ENCODE results near the gene GALNT9.
"Not testable (repeated sequence)": the region's sequence is repeated elsewhere in the genome, so short reads cannot be mapped to it uniquely, and the experiment has no call there.

Gene GALNT9

DNA sequence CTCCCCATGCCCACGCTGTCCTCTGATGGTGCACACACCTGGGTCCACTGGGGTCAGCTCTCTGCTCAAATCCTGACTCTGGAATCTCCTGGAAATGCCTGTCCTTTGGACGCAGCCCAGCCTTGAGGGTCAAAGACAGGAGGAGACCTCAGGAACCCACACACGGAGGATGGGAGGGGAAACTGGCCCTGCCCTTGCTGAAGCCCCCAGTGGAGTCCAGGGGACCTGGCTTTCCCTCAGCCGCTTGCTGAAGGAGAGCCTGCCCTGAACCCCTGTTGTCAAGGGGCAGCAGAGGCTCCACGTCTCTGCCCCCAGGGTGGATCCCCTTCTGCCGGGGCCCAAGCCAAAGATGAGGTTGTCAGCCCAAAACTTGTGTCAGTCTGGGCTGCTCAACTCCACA is 16.9 kb downstream of the GALNT9 start:
- DNase-seq (ENCODE audit: low spot score): no peak

DNA sequence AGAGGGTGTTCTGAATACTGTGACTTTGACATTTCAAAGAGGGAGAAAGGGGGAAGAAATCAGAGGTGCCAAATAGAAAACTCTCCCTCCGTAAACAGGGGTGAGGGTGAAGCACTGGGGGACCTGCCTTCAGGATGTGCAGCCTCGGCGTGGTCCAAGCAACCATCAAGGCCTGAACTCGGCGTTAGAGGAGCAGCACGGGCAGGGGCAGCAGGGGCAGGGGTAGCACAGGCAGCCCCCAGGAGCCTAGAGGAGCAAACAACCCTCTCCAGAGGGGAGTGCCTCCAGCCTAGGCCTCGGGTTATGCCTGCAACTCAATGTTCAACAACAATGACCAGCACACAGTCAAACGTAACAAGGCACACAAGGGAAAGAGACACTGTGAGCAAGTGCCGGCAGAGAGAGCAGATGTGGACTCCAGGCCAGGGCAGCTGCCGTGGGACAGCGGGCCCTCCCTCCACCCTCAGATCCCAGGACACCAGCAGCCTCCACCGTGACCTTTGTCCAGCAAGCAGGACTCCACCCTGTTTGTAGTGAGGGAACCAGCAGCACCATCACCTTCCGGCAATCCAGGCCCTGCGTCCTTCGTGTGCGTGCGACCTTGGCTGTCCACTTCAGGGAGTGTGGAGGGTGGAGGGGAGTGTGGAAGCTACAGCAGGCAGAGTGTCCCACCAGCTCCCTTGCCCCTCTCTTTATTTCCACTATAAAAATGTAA is 18.0 kb downstream of the GALNT9 start:
- no peak for DNase-seq (ENCODE audit: low spot score)

DNA sequence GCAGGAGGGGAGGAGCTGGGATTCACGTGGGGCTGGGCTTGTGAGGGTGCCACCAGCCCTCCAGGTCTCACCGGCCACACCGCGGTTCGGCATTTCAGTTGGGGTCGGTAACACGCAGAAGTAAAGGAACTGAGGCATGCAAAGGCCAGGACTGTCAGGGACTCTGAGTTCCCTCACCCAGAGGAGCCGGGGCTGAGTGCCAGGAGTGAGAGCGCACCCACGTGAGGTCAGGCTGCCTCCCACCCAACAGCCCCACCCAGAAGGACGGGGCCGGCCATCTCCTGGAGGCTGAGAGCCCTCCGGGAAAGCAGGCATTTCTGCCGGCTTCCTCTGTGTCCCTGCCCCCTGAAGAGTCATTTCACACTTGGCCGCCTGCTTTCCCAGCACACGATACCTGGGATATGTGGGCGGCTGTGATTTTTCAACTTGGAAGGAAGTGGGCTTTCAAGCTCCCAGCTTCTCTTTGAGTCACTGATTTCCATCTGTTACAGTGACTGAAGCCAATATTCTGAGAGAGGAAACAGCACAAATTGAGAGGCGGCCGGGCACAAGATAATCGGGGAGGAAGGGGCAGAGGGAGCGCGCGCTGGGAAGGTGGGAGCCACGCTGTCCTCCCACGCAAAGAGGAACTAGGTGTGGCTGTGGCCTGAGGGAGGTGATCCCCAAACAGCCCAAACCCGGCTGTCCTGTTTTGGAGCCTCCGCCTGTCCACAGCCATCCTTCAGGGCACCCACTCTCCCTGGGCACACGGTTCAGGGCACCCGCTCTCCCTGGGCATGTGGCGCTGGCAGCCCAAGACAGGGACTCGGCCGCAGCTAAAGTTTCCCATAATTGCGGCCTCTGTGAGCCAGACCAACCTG is 19.0 kb downstream of the GALNT9 start:
- no peak for DNase-seq (ENCODE audit: low spot score)

DNA sequence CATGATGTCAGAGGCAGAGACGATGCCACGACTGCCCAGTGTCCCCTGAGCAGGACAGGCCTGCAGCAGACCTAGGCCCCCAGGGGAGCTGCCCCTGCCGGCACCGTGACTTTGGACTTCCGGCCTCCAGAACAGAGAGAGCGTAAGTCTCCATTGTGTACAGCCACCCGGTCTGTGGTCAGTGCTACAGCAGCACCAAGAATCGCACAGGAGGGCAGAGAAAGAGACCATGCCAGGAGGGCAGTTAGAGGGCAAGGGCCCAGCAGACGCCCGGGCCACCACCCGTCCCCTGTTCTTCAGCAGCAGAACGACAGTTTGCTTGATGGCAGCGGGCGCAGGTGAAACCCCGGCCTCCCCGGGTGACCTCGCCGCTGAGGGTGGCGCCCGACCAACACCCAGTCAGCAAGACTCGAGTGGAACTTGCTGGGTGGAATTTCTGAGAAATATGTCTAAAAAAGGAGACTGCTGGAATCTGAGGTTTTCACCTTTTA is 19.7 kb downstream of the GALNT9 start:
- no peak for DNase-seq (ENCODE audit: low spot score)

DNA sequence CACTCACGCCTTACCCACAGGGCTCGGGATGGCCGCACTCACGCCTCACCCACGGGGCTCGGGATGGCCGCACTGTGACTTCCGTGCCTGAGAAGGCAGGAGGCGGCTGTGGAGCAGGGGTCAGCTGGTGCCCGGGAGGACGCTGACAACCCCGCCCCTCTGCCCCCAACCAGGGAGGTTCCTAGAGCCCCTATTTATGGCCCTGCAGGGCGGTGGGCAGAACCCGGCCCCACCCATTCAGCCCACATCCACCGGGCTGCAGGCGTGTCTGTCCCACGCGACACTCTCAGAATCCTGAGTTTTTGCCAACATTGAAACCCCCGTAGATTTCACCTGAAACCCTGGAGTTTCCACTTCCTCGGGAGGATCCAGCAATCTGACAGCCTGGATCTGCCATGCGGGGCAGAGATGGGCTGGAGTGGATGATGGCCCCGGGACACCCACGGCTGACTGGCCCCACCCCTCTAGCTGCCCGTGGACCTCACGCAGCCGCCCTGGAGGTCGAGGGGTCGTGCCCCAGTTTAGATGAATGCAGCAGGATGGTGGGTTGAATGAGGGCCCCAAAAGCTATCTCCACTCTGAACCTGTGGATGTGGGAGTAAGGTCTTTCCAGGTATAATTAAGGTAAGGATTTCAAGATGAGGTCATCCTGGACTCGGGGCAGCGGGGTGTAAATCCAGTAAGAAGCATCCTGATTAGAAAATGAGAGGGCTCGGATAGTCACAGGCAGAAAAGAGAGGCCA is 20.4 kb downstream of the GALNT9 start:
- no peak for DNase-seq (ENCODE audit: low spot score)

DNA sequence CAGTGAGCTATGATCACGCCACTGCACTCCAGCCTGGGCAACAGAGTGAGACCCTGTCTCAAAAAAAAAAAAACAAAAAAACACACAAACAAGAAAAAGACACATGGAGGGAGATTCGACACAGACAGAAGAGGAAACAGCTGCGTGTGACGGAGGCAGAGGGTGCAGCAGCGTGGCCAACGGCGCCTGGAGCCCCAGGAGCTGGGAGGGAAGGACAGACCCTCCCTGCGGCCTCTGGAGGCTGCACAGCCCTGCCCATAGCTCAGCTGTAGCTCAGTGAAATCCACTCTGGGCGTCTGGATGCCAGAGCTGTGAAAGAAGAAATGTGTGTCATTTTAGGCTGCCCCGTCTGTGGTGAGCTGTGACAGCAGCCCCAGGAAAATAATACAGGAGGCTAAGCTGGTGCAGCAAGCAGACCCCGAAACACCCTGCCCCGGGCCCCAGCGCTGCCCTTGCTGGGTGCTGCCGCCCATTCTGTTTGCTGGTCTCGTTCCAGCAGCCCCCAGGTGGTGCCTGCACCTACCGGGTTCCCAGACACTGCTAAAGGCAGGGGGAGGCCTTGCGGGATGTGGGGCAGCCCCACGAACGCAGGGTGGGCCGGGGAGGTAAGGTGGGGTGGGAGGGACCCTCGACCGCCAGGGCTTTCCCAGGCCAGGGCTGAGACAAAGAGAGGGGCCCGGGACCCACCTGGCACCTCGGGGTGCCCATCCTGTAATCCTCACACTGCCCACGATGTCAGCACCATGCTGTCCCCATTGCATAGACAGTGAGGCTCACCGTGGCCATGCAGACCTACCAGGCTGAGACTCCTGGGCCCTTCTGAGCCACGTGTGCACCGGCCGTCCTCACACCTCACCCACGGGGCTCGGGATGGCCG is 21.2 kb downstream of the GALNT9 start:
- DNase-seq (ENCODE audit: low spot score): no peak

DNA sequence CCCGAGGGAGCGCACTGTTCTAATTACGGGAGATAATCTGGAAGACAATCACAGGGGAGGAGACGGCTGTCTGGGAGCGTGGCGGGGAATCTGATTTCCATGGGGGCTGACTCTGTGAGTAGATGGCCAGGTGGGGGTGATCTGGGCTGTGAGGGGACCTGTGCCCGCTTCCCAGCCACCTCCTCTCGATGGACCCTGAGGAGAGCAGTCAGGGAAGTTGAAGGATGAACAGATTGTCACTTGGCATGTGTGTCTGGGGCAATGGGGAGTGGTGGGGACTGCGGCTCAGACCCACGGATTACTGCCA is 22.6 kb downstream of the GALNT9 start:
- no peak for DNase-seq (ENCODE audit: low spot score)

DNA sequence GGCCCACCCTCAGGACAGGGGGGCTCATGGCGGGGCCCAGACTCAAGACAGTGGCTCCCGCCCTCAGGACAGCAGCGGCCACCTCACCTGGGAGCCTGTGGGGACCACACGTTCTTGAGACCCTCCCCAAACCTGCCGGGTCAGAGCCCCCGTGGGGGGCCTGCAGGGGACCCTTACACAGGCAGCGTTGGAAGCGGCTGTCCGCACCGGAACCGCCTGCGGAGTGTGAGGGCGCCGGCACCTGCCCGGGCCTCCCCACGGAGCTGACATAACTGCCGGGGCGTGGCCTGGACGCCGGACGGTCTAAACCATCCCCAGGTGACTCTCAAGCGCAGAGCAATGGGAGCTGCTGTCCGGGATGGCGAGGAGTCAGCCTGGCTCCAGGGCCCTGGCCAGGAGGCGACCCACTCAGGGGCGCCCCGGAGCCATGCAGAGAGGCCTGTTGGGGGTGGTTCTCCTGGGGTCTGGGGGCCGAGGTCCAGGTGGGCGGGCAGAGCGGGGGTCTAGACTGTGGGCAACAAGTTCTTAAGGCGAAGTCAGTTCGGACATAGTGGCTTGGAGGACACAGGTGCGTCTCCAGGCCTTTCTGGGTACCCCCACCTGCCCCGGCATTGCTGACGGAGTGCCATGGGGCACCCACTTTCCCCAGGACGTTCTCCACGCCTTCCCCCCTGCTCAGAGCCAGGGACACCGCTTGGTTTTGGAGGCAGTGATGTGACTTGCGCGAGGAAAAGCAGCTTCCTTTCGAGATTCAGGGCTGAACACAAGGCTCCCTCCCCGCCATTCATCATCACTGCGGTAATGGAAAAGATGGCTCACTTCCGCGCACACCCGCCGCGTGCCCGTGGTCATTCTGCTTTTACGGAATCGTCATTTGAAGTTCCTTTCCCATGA is 23.2 kb downstream of the GALNT9 start:
- DNase-seq (ENCODE audit: low spot score): no peak

DNA sequence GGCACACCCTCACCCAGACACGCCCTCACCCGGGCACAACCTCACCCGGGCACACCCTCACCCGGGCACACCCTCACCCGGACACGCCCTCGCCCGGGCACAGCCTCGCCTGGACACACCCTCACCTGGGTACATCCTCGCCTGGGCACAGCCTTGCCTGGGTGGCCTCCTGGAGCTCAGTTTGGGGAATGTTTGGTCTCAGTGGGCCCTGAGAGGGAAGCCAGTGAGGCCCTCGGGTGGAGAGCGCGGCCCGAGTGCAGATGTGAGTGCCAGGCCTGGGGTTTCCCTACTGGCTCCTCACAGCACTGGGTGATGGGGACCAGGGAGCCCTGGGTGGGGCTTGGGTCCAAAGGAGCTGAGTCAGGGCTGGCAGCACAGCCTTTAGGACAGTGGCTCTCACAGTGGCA is 23.8 kb downstream of the GALNT9 start:
- no peak for DNase-seq (ENCODE audit: low spot score)

DNA sequence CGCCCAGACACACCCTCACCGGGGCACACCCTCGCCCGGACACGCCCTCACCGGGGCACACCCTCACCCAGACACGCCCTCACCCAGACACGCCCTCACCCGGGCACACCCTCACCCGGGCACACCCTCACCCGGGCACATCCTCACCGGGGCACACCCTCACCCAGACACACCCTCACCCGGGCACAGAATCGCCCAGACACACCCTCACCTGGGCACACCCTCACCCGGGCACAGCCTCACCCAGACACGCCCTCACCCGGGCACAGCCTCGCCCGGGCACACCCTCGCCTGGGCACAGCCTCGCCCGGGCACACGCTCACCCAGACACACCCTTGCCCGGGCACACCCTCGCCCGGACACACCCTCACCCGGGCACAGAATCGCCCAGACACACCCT is 24.5 kb downstream of the GALNT9 start:
- not testable (repeated sequence) for DNase-seq (ENCODE audit: low spot score)

DNA sequence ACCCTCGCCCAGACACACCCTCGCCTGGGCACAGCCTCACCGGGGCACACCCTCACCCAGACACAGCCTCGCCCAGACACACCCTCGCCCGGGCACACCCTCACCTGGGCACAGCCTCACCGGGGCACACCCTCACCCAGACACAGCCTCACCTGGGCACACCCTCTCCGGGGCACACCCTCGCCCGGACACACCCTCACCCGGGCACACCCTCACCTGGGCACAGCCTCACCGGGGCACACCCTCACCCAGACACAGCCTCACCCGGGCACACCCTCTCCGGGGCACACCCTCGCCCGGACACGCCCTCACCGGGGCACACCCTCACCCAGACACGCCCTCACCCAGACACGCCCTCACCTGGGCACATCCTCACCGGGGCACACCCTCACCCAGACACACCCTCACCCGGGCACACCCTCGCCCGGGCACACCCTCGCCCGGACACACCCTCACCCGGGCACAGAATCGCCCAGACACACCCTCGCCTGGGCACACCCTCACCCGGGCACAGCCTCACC is 25.5 kb downstream of the GALNT9 start:
- DNase-seq (ENCODE audit: low spot score): not testable (repeated sequence)

DNA sequence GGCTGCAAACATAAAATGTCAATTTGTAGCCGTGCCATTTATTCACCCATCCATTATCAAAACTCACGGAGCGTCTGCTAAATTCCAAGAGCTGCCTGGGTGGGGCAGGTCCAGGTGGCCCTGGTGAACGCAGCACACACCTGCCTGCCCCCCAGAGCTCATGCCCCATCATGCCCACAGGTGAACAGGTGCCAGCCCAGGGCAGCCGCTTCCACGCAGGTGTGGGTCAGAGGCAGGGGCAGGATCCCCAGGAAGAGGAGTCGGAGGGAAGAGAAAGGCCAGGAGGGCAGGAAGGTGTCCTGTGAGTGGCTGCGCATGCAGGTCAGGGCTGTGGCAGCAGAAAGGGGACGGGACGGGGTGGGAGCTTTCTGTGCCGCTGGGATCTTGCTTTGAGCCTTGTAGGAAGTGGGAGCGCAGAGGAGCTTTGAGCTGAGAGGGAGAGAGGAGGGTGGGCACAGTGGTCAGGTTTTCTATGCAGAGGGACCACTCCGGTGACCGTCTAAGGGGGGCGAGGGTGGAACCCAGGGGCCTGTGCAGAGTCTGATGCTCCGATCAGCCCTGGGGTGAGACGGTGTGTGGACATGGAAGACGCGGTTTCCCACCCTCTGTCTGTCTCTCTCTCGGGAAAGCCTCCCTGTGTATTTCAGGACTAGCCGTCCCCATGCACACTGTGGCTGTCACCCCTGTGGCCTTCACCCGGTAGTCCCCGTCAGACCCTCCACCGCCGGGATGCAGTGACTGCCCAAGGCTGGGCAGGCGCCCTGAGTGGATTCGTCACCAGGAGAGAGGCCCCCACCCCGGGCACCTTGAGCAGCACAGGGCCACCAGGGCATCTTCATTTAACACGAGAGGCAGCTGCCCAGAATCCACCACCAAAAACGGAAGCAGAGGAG is 26.7 kb downstream of the GALNT9 start:
- DNase-seq (ENCODE audit: low spot score): no peak

DNA sequence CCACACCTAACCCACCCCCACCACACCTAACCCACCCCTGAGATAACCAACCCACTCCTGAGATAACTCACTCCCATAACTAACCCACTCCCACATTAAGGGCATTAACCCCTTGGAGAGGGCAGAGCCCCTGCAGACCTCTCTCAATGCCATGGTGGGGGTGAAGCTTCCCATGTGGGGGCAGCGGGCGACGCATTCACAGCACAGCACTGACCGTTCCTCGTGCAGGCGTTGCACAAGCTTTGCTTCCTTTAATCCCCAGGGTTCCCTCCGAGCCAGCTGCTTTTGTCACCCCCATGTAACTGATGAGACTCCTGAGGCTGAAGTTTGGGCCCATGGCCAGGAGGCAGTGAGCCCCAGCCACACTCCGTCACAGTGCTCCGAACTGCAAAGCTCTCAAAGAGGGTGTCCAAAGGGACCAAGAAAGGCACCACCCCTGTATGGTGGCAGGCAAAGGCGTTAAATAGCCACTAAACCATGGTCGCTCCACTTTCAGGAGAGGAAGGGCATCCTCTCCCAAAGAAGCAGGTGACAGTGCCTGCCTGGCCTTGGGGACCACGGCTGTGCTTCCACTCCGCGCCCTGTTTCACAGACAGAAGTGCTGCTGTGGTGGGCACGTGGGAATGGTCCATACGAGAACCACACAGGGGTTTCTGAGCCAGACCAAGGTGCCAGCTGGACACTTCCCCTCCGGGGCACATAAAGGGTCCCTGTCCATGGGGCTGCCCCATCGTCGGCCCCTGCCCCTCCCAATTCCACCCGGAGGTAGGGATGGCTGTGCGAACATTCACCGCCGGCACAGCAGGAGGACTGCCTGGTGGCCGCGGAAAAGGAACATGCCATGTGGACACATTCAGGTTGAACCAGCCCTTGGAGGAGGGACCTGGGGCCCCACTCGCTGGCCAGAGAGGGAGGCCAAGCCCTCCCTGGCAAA is 28.3 kb downstream of the GALNT9 start:
- DNase-seq (ENCODE audit: low spot score): no peak

DNA sequence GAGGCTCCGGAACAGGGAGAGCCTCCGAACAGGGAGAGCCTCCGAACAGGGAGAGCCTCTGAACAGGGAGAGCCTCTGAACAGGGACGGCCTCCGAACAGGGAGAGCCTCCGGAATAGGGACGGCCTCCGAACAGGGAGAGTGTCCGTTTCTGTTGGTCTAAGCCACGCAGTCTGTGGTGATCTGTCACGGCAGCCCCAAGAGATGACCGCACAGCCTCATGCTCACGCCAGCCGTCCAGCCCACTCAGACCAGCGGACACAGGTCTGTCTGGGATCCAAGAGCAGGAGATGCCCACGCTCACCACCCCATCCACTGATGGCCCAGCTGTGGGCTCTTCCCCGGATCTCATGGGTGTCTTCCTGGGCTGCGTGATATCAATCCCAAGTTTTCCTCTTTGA is 33.3 kb downstream of the GALNT9 start:
- no peak for DNase-seq (ENCODE audit: low spot score)

DNA sequence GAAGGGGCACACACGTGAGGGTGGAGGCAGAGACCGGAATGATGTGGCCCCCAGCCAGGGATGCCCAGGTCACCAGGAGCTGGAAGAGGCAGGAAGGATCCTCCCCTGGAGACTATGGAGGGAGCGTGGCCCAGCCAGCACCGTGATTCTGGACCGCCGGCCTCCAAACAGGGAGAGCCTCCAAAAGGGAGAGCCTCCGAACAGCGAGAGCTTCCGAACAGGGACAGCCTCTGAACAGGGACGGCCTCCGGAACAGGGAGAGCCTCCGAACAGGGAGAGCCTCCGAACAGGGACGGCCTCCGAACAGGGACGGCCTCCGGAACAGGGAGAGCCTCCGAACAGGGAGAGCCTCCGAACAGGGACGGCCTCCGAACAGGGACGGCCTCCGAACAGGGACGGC is 33.8 kb downstream of the GALNT9 start:
- DNase-seq (ENCODE audit: low spot score): not testable (repeated sequence)

DNA sequence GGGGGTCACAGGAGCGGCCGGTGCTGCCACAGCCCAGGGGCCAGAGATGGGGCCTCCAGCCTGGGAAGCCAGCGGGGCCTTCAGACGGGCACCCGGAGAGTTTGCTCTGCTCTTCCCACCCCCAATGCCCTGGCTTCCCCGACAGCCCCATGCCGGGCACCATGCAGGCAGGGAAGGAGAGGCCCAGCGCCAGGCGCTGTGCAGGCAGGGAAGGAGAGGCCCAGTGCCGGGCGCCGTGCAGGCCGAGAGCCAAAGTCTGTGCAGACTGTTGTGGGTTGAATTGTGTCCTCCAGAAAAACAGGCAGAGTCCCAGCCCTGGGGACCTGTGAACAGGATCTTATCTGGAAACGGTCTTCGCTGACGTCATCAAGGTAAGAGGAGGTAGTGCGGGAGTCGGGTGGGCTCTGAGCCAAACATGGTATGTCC is 34.3 kb downstream of the GALNT9 start:
- DNase-seq (ENCODE audit: low spot score): no peak

DNA sequence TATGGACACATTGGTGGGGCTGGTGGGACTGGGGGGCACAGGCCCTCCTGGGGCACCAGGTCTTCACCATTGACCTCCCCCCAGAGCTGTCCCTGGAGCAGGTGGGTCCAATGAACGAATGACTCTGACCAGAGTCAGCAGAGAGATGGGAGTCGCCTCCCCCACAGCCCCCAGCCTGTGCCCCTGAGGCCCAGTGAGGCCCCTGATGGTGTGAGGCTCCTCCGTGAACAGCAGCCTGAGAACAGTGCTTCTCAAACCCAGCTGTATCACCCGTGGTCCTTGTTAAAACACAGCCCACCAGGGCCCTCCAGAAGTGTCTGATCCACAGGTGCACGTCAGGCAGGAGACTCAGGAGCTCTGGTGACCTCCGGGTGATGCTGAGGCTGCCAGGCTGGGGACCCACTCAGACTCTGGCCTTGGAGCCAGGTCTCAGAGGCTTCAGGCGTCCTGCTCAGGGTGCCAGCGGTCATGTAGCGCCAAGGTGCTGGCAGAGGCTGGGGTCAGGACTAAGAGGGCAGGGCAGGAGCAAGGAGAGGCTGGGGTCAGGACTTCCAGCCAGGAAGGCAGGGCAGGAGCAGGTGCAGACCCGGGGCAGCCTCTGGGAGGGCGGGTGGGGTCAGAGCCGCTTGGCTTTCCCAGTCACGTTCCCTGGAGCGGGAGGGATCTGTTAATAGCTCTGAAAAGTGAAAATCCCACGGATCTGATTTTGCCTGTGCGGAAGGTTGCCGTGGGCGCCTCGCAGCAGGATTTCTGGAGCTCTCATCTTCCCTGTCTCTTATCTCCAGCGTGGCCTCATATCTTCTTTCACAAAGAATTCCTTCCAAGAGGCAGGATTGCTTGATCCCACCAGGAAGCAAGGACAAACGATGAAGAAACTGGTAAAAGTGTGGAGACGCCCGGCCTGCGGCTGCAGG is 35.0 kb downstream of the GALNT9 start:
- DNase-seq (ENCODE audit: low spot score): no peak

Measured in hematopoietic multipotent progenitor cell treated with erythropoietin and hydrocortisone succinate and interleukin-3 and kit ligand, for 17 days (in vitro differentiated cells).